ENCODE data around the gene CLCN3.
"Not testable (repeated sequence)": the region's sequence is repeated elsewhere in the genome, so short reads cannot be mapped to it uniquely, and the experiment has no call there.

Gene CLCN3

DNA sequence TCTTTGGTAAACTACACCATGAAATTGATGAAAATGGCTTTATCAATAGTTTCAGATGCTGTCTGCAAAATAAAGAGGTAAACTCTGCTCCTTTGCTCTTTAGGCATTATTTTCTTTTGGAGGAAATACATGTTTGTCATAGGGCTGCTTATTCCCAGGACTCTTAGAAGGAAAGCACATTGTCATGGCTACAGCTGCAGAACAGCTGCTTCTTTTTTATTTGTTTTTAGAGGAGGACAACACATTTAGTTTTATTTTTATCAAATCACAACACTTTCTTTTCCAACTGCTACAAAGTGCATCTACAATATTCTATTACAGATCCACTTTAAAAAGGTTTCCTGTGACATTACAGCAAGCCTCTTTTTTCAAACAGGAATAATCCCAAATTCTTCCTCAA lies 150.0 kb downstream of the CLCN3 start:
- DNase-seq (ENCODE audit: low read depth, low spot score) = no peak
- H3K4me1 ChIP-seq (ENCODE audit: control insufficient read depth, insufficient read depth, low read length) = no peaks in the 10 kb centered on the region; the same call in 1 of the 2 replicates
- H3K27me3 ChIP-seq (ENCODE audit: control insufficient read depth, insufficient read depth, low read length) = no peaks in the 10 kb centered on the region
- H3K4me3 ChIP-seq (ENCODE audit: low read length) = no peak overlapping the region
- no peak overlapping the region for H3K27ac ChIP-seq (ENCODE audit: low read length)
- H3K9me3 ChIP-seq (ENCODE audit: control insufficient read depth, insufficient read depth, low read length) = no peaks in the 10 kb centered on the region
- no peaks in the 10 kb centered on the region for H3K36me3 ChIP-seq (ENCODE audit: control insufficient read depth, insufficient read depth, low read length)

- no CpG with 5 or more reads among the region's 11 CpGs for WGBS (ENCODE audit: insufficient coverage, insufficient read length)
Observed at GRCh38 chr4:169771556-169772080, 151.2 kb downstream of the CLCN3 start.

More at GRCh38 chr4:169771556-169772080, 151.2 kb downstream of the CLCN3 start:
- not testable (repeated sequence) for H3K9me3 ChIP-seq (ENCODE audit: control insufficient read depth, insufficient read depth, low read length); H3K27me3 ChIP-seq (ENCODE audit: control insufficient read depth, insufficient read depth, low read length); H3K36me3 ChIP-seq (ENCODE audit: control insufficient read depth, insufficient read depth, low read length); H3K4me1 ChIP-seq (ENCODE audit: control insufficient read depth, insufficient read depth, low read length); DNase-seq (ENCODE audit: low read depth, low spot score); H3K4me3 ChIP-seq (ENCODE audit: low read length); H3K27ac ChIP-seq (ENCODE audit: low read length)

Measured in iPS DF 6.9 (cell line).